ENCODE measurements around the gene DEK. TPM values are rescaled to one million over a fixed set of nuclear protein-coding genes. Genes with fewer than 3 reads are reported as not detected.

Gene DEK
- total RNA-seq, 1 experiment from 2014 or later, result 108 TPM

GRCh38 chr6:18182568-18182967, 81.8 kb downstream of the DEK start (continued):
- no peak for TF ChIP-seq YY1 (IDR thresholded peaks at IDR 0.05; ENCODE audit: extremely low read depth, insufficient replicate concordance, low read depth, low read length)
- no peak for TF ChIP-seq RAD21 (IDR thresholded peaks at IDR 0.05; ENCODE audit: low read depth)
- no peak for TF ChIP-seq CEBPB (IDR thresholded peaks at IDR 0.05; ENCODE audit: low read depth)
- TF ChIP-seq SP1 (IDR thresholded peaks at IDR 0.05; ENCODE audit: low read depth), result no peak
- no peak for TF ChIP-seq CBX3 (IDR thresholded peaks at IDR 0.05; ENCODE audit: low read depth)
- no peak for TF ChIP-seq EZH2 (IDR thresholded peaks at IDR 0.05)

- DNase-seq (ENCODE audit: low read depth, low spot score) (no peak), ATAC-seq (no peak)
- intact Hi-C loops (cut with micrococcal nuclease), result no loop called here
- no peaks in the 10 kb centered on the region for H3K9me2 ChIP-seq (ENCODE audit: insufficient read depth)
- no peak overlapping the region for H3K4me3 ChIP-seq (replicated peaks in 1 of 2; ENCODE audit: low read depth in 1 of 2, low read length in 2 of 2)
- H3K36me3 ChIP-seq (ENCODE audit: control insufficient read depth in 1 of 2, insufficient read depth in 2 of 2, low read length in 2 of 2), result no peaks in the 10 kb centered on the region
- no peak for TF ChIP-seq EZH2phosphoT487 (IDR thresholded peaks at IDR 0.05; ENCODE audit: borderline replicate concordance)
- no peak for TF ChIP-seq CBX3 (IDR thresholded peaks at IDR 0.05; ENCODE audit: low read depth)
- no peak for TF ChIP-seq POLR2AphosphoS5 (IDR thresholded peaks at IDR 0.05; ENCODE audit: low read depth, low read length)
- TF ChIP-seq FOSL1 (IDR thresholded peaks at IDR 0.05; ENCODE audit: low read depth), result no peak
- no peak for TF ChIP-seq EGR1 (IDR thresholded peaks at IDR 0.05; ENCODE audit: low read depth)
- TF ChIP-seq EZH2 (IDR thresholded peaks at IDR 0.05), result no peak
- no peak for TF ChIP-seq MAX (IDR thresholded peaks at IDR 0.05)
- no peak for TF ChIP-seq REST (IDR thresholded peaks at IDR 0.05; ENCODE audit: low read depth)
- TF ChIP-seq ELF1 (IDR thresholded peaks at IDR 0.05; ENCODE audit: borderline replicate concordance, low read depth), result no peak
- no peak for TF ChIP-seq ZNF274 (IDR thresholded peaks at IDR 0.05; ENCODE audit: low read depth, low read length)
- no peak for TF ChIP-seq RAD21 (IDR thresholded peaks at IDR 0.05; ENCODE audit: low read depth)
- TF ChIP-seq CTCF (IDR thresholded peaks at IDR 0.05 in 2 of 3, conservative IDR thresholded peaks at IDR 0.05 in 1 of 3; ENCODE audit: borderline replicate concordance in 1 of 3, insufficient read depth in 1 of 3, low read depth in 2 of 3, low read length in 2 of 3), result no peak
- TF ChIP-seq ZFX (IDR thresholded peaks at IDR 0.05), result no peak
- TF ChIP-seq CEBPB (IDR thresholded peaks at IDR 0.05; ENCODE audit: low read depth), result no peak
- no peak for TF ChIP-seq YY1 (IDR thresholded peaks at IDR 0.05; ENCODE audit: extremely low read depth, insufficient replicate concordance, low read depth, low read length)
- TF ChIP-seq SP1 (IDR thresholded peaks at IDR 0.05; ENCODE audit: low read depth), result no peak
- TF ChIP-seq ATF3 (IDR thresholded peaks at IDR 0.05), result no peak
- no peaks in the 10 kb centered on the region for H3K4me1 ChIP-seq (ENCODE audit: control insufficient read depth in 1 of 2, insufficient read depth in 2 of 2, low read length in 2 of 2)
- no peak overlapping the region for H2AFZ ChIP-seq (ENCODE audit: low read depth, low read length, poor library complexity, severe bottlenecking)
- H3K27ac ChIP-seq (ENCODE audit: low read depth, low read length), result no peak overlapping the region
- H3K9me3 ChIP-seq (ENCODE audit: control insufficient read depth in 1 of 2, insufficient read depth in 1 of 2, low read depth in 1 of 2, low read length in 2 of 2), result no peaks in the 10 kb centered on the region
- H3K9ac ChIP-seq (ENCODE audit: low read length), result no peak overlapping the region
- no peaks in the 10 kb centered on the region for H4K20me1 ChIP-seq (ENCODE audit: insufficient read depth)
- H3K79me2 ChIP-seq (ENCODE audit: insufficient read depth, low read length), result no peaks in the 10 kb centered on the region
- BruUV-seq (replicated peaks), result no TSS peak
- ChIA-PET CTCF (no interaction called here), RAD21 (ENCODE audit: low non-redundant PET in 1 of 2, low total read pairs in 2 of 2, uncharacterized antibody in 2 of 2, unreplicated experiment in 2 of 2) (interaction anchor here (0.6 to 0.7 kb wide), 2 partner anchors 17 to 416 kb away, joined by 3 to 7 read pairs; no protein-coding TSS in a partner anchor), POLR2A (no interaction called here)
- H3K4me2 ChIP-seq (ENCODE audit: low read length), result no peak overlapping the region
- no peaks in the 10 kb centered on the region for H3K27me3 ChIP-seq (ENCODE audit: insufficient read depth, low read length)
These were observed 84.5 kb downstream of the DEK start for GRCh38 chr6:18179770-18180356.

All from HCT116 (cell line).